K562 (cell line): Measurements from ENCODE around the gene FAM217B. TPM values are rescaled to one million over a fixed set of nuclear protein-coding genes. Genes with fewer than 3 reads are reported as not detected.

Experiments used
- ATAC-seq: fragments of 200-7000 bp; cut with Tn5 transposase; 3 replicates; pipeline ENCODE4 v1.9.1; 2020; ENCODE audit warnings: moderate library complexity
- BruUV-seq: library from RNA; stranded (reverse); fragments of 400-500 nt; replicated peaks from 2 replicates; lab custom pipeline; 2021; lab: Mats Ljungman, UMichigan
- CTCF ChIA-PET: fragments of 300-600 bp; formaldehyde crosslinking; extraction: SDS; loops from one replicate; lab custom pipeline; 2021; ENCODE audit warnings: low intra/inter-chr PET ratio; lab: Yijun Ruan, JAX
- POLR2A ChIA-PET: fragments of 300-600, 350-650 bp; sonication (Branson Sonifier 250); formaldehyde crosslinking; extraction: SDS; loops from one replicate; lab custom pipeline; 2021; ENCODE audit warnings: antibody characterized with exemption, inconsistent platforms; lab: Yijun Ruan, JAX
- DNase-seq, 4 experiments: peaks; one replicate each; pipeline versions ENCODE4 v3.0.0 to v3.0.0-alpha.2; 2011 to 2018; ENCODE audit warnings: low spot score in 3 of 4, mixed read lengths in 3 of 4; ENCODE audit errors: extremely low read depth in 1 of 4
- FAIRE-seq: peaks from 2 replicates; lab custom pipeline; 2011; peaks lifted over from hg19 to GRCh38; lab: Jason Lieb, UNC
- H2AFZ ChIP-seq: 2 replicates; pipeline ENCODE4 v1.6.0; 2011; ENCODE audit warnings: low read depth, low read length, control low read depth, inconsistent platforms
- H3K27ac ChIP-seq: fragments of 200-600 bp; 3 replicates; pipeline ENCODE4 v1.8.0; 2011; ENCODE audit warnings: low read depth, mild to moderate bottlenecking, control low read depth, inconsistent platforms, low read length, moderate library complexity, mixed read lengths; ENCODE audit errors: extremely low read depth
- H3K27me3 ChIP-seq, 2 experiments: fragments of 300-600 bp in 1 of 2; 2 replicates in 1 of 2; 3 replicates in 1 of 2; pipeline versions ENCODE4 v1.6.0 to v1.8.0; 2011; ENCODE audit warnings: inconsistent platforms in 2 of 2, low read length in 2 of 2, mild to moderate bottlenecking in 1 of 2, mixed read lengths in 1 of 2, moderate library complexity in 1 of 2; ENCODE audit not compliant: control insufficient read depth in 2 of 2, insufficient read depth in 2 of 2
- H3K36me3 ChIP-seq: fragments of 300-600 bp; 3 replicates; pipeline ENCODE4 v1.8.0; 2011; ENCODE audit warnings: mild to moderate bottlenecking, low read length, inconsistent platforms; ENCODE audit not compliant: control insufficient read depth, insufficient read depth
- H3K4me1 ChIP-seq, 2 experiments: fragments of 200-600 bp in 1 of 2; replicated peaks in 1 of 2; 2 replicates in 1 of 2; 3 replicates in 1 of 2; pipeline versions ENCODE4 v1.5.1 to v1.8.0; 2011; ENCODE audit warnings: inconsistent platforms in 2 of 2, low read length in 2 of 2, mild to moderate bottlenecking in 1 of 2, mixed read lengths in 1 of 2, moderate library complexity in 1 of 2; ENCODE audit not compliant: control insufficient read depth in 2 of 2, insufficient read depth in 2 of 2
- H3K4me2 ChIP-seq: 2 replicates; pipeline ENCODE4 v1.6.1; 2011; ENCODE audit warnings: low read length, control low read depth, inconsistent platforms, mixed read lengths; ENCODE audit not compliant: insufficient read depth
- H3K4me3 ChIP-seq: fragments of 200-600 bp; sonication (generic), shearing (Covaris generic); 2 replicates; pipeline ENCODE4 v1.5.1; 2016; ENCODE audit warnings: control low read depth, inconsistent platforms
- H3K79me2 ChIP-seq: fragments of 200-600 bp; 3 replicates; pipeline ENCODE4 v1.8.0; 2011; ENCODE audit warnings: low read length, inconsistent platforms; ENCODE audit not compliant: control insufficient read depth, insufficient read depth
- H3K9ac ChIP-seq, 2 experiments: 2 replicates each; pipeline versions ENCODE4 v1.6.0 to v1.6.1; 2011; ENCODE audit warnings: low read depth in 2 of 2, low read length in 2 of 2, control low read depth in 1 of 2, inconsistent platforms in 1 of 2, mild to moderate bottlenecking in 1 of 2, mixed read lengths in 1 of 2; ENCODE audit not compliant: insufficient read depth in 1 of 2
- H3K9me1 ChIP-seq: one replicate; pipeline ENCODE4 v1.6.0; 2011; ENCODE audit warnings: inconsistent platforms, mild to moderate bottlenecking, low read length, moderate library complexity; ENCODE audit not compliant: control insufficient read depth, insufficient read depth
- H3K9me3 ChIP-seq: replicated peaks from 2 replicates; pipeline ENCODE4 v1.5.1; 2011; ENCODE audit warnings: low read depth, low read length, inconsistent platforms; ENCODE audit not compliant: control insufficient read depth, insufficient read depth
- H4K20me1 ChIP-seq: replicated peaks from 2 replicates; pipeline ENCODE4 v1.6.1; 2011; ENCODE audit warnings: low read length, inconsistent platforms, mixed read lengths; ENCODE audit not compliant: control insufficient read depth, insufficient read depth
- ARID4B ChIP-seq: sonication (generic); formaldehyde crosslinking; IDR thresholded peaks from 2 replicates; pipeline ENCODE4 v1.8.0; 2022; ENCODE audit warnings: mild to moderate bottlenecking, missing genetic modification reagents
- WGBS: fragments of 100-300 bp; shearing (Covaris generic); methylation state at CpG from one replicate; pipeline ENCODE4 v1.1.6; 2016; ENCODE audit warnings: low coverage, mixed read lengths; ENCODE audit not compliant: insufficient coverage; ENCODE audit errors: missing lambda C conversion rate; 5-methylcytosine and 5-hydroxymethylcytosine counted together
- in situ Hi-C: fragments of 300-500 bp; cut with MboI; formaldehyde crosslinking; loops from 4 replicates; pipeline ENCODE4 v1.15.0; 2018; ENCODE audit warnings: inconsistent platforms, mixed read lengths
- intact Hi-C: fragments of 100-400 bp; cut with micrococcal nuclease; formaldehyde crosslinking; loops from 2 replicates; pipeline ENCODE4 v1.14.2; 2022
- polyA plus RNA-seq, 8 experiments: library from polyadenylated mRNA; depleted of rRNA in 4 of 8; stranded (reverse) in 5 of 8; unstranded in 3 of 8; fragments of >200 nt; fragmentation: Nextera tagmentation in 2 of 8; fragmentation: Illumina TruSeq in 1 of 8; extraction: Ambion mirVana in 2 of 8; extraction: Trizol in 1 of 8; gene quantifications; 2 replicates each; pipeline versions ENCODE4 v1.2.1 to v1.2.3, GENCODE V29; 2011 to 2014; ENCODE audit warnings: inconsistent platforms in 1 of 8, missing spikeins in 1 of 8
- total RNA-seq, 7 experiments: library from RNA; depleted of rRNA in 6 of 7; stranded (reverse); fragments of >200 nt in 6 of 7; fragmentation: Illumina TruSeq in 2 of 7; extraction: Trizol in 2 of 7; gene quantifications; 2 replicates each; pipeline versions ENCODE4 v1.2.1 to v1.2.3, GENCODE V29; 2011 to 2021; ENCODE audit warnings: low replicate concordance in 1 of 7

The FAM217B gene
- total and polyA plus RNA-seq, 9 of the 15 experiments (the other 6 are each of a cell fraction or from before 2014, with no cell fraction given) = 4.8 to 11.4 (median 6.9) TPM

GRCh38 chr20:59993736-59994430, 53.7 kb downstream of the FAM217B start:
- CTCF ChIA-PET = no interaction called here
- POLR2A ChIA-PET = no interaction called here
- H3K9me1 ChIP-seq = no peaks in the 10 kb centered on the region
- H3K4me2 ChIP-seq = no peak overlapping the region
- H3K4me3 ChIP-seq = no peak overlapping the region
- DNase-seq = no peak
- H2AFZ ChIP-seq = no peak overlapping the region
- intact Hi-C loops = no loop called here
- H3K27me3 ChIP-seq = peaks cover 2 to 4% of the 10 kb centered on the region in 2 experiments; a peak in 4 of 5 replicates
- in situ Hi-C loops = no loop called here
- H4K20me1 ChIP-seq = no peaks in the 10 kb centered on the region
- no peaks in the 10 kb centered on the region for H3K79me2 ChIP-seq
- no peak for TF ChIP-seq ARID4B
- H3K27ac ChIP-seq = no peak overlapping the region
- ATAC-seq = no peak
- no peaks in the 10 kb centered on the region for H3K36me3 ChIP-seq
- no peak for FAIRE-seq
- under 1% methylated on average over 18 of the region's 18 CpGs for WGBS
- no TSS peak for BruUV-seq
- no peaks in the 10 kb centered on the region for H3K9me3 ChIP-seq
- H3K9ac ChIP-seq = no peak overlapping the region
- no peaks in the 10 kb centered on the region; a peak in 1 of 5 replicates for H3K4me1 ChIP-seq
